ENCODE results near the gene RFT1.
A peak's percentile ranks its signal among the peaks of the same experiment; 100 is the strongest.

The RFT1 gene, protein sequence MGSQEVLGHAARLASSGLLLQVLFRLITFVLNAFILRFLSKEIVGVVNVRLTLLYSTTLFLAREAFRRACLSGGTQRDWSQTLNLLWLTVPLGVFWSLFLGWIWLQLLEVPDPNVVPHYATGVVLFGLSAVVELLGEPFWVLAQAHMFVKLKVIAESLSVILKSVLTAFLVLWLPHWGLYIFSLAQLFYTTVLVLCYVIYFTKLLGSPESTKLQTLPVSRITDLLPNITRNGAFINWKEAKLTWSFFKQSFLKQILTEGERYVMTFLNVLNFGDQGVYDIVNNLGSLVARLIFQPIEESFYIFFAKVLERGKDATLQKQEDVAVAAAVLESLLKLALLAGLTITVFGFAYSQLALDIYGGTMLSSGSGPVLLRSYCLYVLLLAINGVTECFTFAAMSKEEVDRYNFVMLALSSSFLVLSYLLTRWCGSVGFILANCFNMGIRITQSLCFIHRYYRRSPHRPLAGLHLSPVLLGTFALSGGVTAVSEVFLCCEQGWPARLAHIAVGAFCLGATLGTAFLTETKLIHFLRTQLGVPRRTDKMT

DNA sequence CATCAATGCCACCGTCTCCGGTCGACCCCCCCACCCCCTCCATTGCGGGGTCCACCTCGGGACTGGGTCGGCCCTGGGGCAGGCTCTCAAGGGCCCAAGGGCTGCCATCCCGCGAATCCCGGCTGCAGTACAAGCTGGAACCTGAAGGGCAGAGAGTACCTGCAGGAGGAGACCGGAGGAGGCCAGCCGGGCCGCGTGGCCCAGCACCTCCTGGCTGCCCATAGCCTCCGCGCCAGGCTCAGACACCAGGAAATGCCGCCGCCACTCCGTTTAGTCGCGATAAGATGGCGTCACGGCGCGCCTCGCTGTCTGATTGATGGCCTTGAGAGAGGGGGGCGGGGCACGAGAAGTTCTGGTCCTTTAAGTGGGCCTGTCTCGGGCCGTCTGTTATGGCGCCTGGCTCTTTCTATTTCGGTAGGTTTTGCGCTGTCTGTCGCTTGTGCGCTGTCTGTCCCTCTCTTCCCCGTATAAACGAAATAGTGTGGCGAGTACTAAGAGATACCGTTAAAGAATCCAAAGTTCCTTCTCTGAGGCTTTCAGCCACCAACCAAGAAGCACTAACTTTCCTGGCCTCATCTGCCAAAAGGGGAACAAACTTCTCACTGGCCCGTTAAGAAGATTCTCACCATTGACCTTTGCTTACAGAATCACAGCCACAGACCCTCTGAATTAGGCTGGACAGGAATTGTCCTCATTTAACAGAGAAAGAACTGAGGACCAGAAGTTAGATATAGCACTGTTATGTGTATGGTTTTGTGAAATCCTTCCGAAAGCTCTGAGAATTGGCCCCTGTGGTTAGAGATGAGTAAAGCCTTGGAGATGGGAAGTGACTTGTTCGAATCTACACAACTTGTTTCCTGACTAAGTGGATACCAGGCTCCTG is at the start of gene RFT1:
Gene RFT1, minus strand, starts transcription at position 257 of the 883 bp plus-strand sequence. Its CDS starts 35 bp downstream, at position 222.
- peak; percentile 97 for DNase-seq (ENCODE audit: low read depth)

DNA sequence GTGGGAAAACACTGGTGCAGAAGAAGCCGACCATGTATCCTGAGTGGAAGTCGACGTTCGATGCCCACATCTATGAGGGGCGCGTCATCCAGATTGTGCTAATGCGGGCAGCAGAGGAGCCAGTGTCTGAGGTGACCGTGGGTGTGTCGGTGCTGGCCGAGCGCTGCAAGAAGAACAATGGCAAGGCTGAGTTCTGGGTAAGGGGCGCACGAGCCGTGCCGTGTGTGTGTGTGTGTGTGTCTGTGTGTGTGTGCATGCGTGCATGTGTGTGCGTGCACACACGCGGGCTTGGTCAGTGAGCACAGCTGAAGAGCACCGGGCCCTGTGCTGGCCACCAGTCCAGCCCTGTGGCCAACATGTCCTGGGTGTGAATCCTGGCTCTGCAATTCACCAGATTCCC is 49.3 kb upstream of the RFT1 start:
- DNase-seq (ENCODE audit: low read depth): no peak

DNA sequence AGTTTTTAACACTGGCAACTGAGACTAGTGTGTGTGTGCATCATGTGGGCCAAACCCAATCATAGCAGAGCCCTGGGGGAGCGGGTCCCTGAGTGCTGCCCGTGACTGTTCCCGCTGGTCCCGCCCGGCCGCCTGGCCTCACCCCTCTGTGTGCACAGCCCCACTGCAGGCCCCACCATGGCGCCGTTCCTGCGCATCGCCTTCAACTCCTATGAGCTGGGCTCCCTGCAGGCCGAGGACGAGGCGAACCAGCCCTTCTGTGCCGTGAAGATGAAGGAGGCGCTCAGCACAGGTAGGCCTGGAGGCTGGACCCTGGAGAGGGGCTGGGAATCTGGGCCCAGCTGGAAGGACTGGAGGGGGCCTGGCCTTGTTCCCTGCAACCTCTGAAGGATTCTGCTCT is 48.0 kb upstream of the RFT1 start:
- no peak for DNase-seq (ENCODE audit: low read depth)

DNA sequence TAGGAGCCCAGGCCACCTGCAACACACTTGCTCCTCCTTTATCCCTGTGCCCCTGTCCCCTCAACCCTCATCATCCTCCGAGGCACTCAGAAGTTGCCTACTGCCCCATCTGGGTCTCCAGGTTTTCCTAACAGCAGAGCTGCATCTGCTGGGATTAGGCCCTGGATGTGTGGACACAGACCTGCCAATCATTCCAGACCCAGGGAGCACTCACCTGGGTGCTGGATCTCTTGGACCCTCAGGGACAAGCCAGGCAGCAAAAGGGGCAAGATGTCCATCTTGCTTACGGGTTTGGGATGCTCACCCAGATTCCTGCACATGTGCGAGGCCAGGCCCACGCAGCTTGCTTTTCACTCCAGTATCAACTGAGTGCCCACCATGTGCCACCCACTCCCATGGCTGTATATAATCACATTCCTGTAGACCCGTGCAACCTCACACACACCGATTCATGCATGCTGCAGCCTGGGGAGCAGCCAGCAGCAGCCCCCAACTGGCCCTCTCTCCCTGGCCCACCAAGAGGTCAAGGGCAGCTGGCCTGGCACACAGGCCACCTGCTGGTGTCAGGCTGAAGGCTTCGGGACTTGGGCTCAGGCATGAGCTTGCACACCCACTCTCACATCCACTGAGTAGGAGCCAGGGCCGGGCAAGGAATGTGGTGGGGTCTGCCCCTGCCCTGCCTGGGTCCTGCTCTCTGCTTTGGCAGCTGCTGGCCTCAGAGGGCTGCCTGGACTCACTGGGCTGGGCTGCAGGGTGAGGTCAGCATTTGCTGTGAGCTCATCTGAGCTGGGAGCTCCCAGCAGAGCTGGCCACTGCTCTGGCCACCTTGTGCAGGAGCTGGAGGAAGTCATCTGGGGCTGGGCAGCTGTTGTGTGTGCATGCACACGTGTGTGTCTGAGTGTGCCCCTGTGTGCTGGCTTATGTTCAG is 45.6 kb upstream of the RFT1 start:
- DNase-seq (ENCODE audit: low read depth): no peak

DNA sequence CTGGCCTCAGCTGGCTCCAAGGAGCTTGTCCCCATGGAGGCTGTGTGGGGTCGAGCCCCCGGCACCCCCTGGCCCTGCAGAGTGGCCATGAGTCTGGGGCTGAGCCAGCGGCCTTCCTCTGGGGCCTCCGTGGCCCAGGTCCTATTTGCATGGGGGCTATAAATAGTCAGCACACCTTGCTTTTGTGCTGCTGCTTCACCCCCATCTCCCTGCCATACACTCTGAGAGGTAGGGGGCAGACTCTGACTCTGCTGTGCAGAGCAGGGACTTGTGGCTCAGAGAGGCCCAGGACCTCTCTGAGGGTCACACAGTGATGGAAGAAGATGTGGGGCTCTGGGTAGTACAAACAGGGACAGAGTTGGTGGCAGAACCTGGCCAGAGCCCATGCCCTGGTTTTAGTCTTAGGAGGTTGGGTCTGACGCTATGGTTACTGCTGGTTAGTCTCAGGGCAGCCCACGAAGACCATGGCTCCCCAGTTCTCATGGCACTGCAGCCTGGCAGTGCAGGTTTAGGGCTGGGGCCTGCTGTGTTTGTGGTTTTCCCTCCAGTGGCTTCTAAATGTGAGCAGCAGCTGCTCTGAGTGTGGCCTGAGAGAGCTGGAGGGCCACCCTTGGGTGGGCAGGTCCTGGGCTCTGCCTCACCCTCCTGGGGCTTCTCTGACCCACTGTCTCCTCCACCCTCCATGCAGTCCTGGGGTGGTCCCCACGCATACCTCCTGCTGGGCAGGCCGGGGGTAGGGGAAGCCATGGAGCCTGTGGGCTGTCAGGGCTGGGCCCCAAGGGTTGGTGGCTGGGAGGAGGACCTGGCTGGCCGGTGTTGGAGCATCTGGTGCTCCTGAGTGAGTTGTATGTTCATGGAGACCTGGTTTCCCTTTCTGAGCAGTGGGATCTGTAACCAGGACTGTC is 44.4 kb upstream of the RFT1 start:
- DNase-seq (ENCODE audit: low read depth): no peak

DNA sequence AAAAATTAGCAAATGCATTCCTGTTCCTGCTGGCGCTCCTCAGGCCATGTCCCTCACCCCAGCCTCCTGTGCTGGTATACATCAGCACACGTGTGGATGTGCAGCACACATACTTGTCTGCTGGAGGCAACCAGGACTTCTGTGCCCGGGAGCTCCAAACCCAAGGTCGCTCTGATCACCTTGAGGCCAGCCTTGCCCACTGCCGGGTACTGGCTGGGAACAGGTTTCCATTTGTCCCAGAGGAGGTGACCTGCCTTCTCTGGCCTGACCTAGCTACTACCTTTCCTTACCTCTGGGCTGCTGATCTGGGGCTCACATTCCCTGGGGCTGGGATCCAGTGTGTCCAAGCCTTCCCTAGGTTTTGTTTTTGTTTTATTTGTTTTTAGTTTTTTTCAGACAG is 42.9 kb upstream of the RFT1 start:
- DNase-seq (ENCODE audit: low read depth): no peak

DNA sequence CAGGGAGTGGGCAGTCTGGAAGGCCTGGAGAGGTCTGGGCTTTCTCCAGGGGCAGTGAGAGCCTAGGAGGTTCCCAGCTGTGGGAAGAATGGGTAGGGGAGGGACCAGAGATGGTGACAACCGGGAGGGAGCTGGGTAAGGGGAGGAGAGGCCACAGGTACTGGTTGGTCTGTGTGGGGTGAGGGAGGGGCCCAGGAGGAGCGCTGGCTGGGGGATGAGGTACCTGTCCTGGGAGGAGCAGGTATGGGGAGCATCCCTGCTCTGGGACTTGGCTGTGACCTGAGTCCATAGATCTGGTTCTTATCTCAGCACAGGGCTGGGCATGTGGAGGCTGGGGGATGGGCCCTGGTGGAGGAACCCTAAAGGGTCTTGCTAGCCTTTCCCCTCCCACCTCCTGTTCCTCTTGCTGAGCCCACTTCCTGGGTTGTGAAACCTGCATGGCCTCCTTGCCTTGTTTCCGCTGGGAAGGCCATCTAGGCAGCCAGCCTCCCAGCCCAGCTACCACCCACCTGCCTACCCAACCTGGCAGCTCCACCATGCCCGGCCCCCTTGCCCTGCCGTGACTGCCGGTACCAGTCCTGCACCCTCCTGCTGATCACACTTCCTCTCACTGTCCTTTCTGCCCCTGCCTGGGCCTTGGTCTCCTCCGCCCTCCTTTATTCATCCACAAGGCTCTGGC is 41.7 kb upstream of the RFT1 start:
- no peak for DNase-seq (ENCODE audit: low read depth)

DNA sequence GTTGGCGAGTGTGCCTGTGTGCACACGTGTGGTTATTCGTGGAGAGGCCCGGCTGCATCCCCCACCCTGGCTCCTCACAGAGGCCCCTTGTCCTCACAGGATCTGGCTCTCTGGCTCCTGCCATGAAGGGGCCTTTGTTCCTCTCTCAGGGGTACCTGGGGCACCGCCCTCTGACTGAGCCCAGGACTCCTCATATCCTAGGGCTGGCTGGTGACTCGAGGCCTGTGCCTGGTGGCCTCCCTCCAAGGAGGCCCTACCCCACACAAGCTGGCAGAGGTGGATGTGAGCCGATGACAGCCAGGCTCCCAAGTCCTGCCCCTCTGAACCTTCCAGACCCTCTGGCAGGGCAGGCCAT is 40.8 kb upstream of the RFT1 start:
- no peak for DNase-seq (ENCODE audit: low read depth)

DNA sequence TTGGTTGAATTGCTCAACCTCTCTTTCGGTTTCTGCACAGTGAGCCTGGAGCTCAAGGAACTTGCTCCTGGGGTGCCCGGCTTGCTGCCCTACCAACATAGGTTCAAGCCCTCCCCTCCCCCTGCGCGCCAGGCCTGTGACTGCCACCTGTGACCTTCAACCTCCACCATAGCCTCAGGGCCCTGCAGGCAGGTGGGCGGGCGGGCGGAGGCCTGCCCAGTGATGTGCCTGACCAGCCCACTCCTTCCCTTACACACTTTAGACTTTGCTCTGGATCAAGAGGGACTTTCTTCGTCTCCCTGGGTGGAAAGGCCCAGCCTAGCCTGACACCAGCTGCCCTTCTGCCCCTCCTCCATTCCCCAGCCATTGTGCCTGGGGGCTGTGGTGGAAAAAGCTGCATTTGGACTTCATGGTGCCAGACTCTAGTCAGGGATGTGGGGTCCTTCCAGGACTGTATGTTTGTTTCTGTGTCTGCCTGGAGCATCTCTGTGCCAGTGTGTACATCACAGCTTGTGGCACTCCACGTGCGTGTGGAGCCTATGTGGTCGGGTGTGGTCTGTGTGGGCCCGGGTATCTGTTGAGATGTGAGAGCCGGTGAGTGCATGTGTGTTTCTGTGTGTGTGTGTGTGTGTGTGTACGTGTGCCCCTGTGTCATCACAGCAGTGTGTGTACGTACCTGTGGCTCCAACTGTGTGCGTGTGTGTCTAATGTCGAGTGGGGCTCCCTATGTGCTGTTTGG is 40.3 kb upstream of the RFT1 start:
- no peak for DNase-seq (ENCODE audit: low read depth)

DNA sequence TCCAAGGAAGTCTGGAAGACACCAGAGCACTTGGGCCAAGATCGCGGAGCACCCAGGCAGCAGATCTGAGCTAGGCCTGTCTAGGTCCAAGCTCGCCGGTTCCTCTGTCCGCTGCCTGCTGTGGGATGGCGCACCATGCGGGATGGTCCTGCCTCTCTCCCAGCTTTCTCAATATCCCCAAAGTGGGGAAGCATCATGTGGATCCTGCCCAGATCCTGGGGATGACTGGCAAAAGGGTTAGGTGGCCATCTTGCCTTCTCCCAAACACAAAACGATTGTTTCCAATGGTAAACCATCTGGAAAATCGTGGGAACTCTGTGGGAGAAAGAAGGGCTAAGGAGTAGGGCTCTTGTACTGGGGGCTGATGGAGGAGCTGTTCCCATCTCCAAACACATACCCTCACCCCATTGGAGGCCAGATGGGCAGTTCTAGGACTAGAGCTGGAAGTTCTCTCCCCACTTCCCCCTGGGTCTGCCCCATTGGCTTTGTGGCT is 39.6 kb upstream of the RFT1 start:
- no peak for DNase-seq (ENCODE audit: low read depth)

DNA sequence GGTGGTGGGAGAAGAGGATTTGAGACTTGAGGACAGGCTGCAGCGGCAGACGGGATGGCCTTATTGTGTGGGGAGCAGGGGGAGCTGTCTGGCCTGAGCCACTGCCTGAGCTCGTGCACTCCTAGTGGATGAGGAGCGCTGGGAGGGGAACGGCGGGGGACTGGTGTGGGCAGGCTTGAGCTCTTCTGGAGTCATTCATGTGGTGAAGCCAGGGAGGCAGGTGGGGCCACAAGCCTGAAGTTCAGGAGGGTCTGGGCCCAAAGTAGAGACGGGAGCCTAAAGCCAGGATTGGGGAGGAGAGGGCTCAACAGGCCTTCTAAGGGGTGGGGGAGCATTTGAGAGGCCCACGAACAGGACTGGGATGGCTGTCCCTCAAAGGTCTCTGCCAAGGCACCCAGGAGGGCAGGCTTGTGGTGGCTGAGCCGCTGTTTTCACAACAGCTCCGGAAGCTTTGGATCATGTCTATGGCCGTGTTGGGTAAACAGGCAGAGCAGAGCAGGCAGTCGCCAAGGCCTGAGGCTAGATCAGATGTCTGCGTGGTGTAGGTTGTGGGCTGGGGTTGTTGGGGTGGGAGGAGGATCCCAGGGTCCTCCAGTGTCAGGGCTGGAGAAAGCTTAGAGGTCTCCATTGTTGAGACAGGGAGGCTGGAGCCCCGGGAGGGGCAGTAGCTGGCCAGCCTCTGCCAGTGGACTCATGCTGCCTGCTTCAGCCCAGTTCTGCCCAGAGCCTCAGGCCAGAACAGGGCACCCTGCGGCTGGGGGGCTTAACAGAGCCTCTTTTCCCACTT is 39.0 kb upstream of the RFT1 start:
- DNase-seq (ENCODE audit: low read depth): no peak

DNA sequence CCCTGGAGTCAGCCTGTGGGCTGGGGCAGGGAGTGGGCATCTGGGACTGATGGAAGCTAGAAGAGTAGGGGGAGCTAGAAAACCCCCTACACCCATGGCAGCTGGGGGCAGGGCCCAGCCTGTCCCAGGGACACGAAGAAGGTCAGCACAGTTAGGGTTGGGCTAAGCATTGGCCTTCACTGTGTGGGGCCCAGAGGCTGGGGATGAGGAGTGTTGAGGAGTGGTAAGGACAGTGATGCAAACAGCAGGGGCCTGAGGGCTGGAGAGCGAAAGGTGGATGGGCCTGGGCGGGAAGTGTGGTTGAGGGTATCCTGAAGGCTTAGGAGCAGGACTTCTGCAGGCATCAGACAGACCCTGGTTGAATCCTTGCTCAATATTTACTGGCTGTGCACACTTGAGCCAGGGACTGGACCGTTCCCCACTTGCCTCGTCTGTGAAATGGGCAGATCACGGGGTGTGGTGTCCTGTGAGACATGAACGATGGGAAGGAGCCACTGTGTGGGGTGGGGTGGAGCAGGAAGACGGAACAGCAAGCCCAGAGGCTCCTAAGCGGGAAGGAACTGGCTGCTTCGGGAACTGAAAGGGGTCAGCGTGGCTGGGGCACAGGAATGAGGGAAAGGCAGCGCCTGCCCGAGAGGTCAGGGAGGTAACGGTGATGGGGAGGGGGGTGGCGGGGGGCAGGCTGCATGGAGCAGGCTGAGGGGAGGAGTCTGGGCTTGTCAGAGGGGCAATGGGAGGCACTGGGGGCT is 38.1 kb upstream of the RFT1 start:
- no peak for DNase-seq (ENCODE audit: low read depth)

DNA sequence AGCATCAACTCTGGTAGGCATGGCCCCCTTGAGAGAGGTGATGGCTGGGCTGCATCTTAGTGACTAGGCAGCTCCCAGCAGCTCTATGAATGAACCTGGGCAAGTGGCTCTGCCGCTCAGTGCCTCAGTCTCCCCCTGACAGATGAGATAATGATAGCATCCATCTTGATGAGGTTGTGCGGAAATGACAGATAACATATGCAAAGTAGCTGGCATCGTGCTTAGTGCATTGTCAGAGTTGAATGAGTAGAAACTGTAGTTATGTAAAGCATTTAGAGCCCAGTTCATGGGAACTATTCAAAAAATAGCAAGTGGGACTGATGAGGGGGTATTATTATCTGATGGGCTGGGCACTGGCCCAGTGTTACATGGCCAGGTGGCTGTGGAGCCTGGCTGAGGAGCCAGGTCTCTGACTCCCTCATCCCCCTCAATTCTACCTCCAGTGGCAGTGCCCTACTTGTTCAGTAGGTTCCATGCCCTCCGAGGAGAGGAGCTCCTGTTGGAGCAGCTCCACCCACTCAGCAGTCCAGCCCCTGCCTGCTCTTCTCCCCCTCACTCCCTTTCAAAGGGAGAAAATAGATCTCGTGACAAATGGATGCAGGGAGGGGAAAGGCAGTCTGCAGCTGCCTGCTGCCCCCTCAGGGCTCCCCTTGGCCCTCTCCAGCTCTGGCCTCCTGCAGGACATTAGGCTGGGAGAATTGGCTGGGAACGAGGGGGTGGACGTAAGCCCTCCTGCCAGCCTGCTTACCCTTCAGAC is 37.4 kb upstream of the RFT1 start:
- no peak for DNase-seq (ENCODE audit: low read depth)

DNA sequence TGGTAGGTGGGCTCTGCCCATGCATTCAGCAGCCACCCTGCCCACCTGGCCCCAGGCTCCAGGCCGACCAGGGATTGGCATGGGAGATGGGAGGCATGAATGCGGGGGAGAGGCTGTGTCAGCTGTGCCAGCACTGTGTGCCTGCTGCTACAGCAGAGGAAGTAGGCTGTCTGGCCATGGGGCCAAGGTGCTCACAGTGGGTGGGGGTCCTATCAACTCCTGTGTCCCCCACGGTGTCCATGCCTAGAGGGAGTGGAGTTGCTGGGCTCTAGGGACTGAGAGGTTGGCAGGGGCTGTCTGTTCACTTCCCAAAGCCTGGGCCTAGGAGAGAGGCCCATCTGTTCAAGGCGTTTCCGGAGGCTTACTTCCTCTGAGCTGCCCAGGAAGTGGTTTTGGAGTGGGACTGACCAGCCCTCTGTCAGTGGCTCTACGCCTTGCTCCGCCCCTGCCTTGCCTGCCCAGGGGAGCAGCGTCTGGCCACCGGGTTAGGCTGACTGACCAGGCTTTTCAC is 36.6 kb upstream of the RFT1 start:
- DNase-seq (ENCODE audit: low read depth): no peak

DNA sequence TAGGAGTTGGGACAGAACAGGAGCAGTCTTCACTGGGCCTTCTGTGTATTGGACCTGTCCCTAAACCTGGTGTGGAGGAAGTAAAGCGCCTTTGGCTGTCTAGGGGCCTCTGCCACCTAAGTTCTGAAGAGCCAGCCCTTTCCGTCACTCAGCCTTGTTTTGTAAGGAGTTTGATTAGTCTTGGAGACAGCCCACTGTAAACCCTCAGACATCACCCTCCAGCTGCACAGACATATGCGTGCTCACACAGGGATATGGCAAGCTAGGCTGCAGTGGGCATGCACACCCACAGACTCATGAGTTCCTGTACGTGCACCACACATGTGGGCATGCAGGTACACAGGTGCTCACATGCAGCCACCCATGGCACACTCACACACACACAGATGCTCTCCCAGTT is 36.0 kb upstream of the RFT1 start:
- DNase-seq (ENCODE audit: low read depth): no peak

DNA sequence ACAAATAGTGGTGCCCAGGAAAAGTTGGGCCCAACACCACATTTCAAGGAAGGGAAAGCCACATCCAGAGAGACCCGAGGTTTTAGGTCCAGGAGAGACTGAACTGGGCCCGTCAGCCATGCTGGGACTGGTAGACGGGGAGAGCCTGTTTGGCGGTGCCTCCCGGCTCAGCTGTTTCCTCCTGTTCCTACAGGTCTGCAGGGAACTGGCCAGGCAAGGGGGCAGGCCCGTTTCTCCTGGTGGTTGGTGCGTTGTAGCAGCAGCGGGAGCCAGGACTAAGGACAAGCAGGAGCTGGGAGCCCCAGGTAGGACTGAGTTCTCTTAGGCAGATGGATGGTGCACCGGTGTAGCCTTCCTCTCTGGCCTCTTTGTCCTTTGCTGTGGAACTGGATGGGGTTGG is 34.7 kb upstream of the RFT1 start:
- no peak for DNase-seq (ENCODE audit: low read depth)

Measured in stimulated activated CD8-positive, alpha-beta memory T cell treated with anti-CD3 and anti-CD28 coated beads, Interleukin-12 subunit alpha, Interleukin-12 subunit beta, amount 100 ng/mL, for 1 hour (primary cell).